Transverse colon (tissue), 4 donors: ENCODE data around the gene SPESP1. TPM values are rescaled to one million over a fixed set of nuclear protein-coding genes. Genes with fewer than 3 reads are reported as not detected.

Experiments
- DNase-seq: peaks from one replicate; pipeline ENCODE4 v3.0.0-alpha.2; 2019
- H3K27ac ChIP-seq, 4 donors: fragments of 200-600 bp; sonication (generic); 2 replicates each; pipeline ENCODE4 v1.5.1; 2016 to 2018; ENCODE audit warnings: inconsistent platforms in 4 of 4
- H3K27me3 ChIP-seq: fragments of 200-600 bp; sonication (generic); 2 replicates; pipeline ENCODE4 v1.5.1; 2017; ENCODE audit warnings: inconsistent platforms
- H3K36me3 ChIP-seq, 4 donors: fragments of 200-600 bp; sonication (generic); 2 replicates each; pipeline ENCODE4 v1.5.1; 2017 to 2019; ENCODE audit warnings: inconsistent platforms in 4 of 4
- H3K4me1 ChIP-seq, 4 donors: fragments of 200-600 bp; sonication (generic); 2 replicates each; pipeline ENCODE4 v1.5.1; 2017 to 2020; ENCODE audit warnings: inconsistent platforms in 4 of 4
- H3K4me3 ChIP-seq, 4 donors: fragments of 200-600 bp; sonication (generic); 1 replicate in 1 of 4; 2 replicates in 3 of 4; pipeline versions ENCODE4 v1.5.1 to v1.6.1; 2017 to 2019; ENCODE audit warnings: inconsistent platforms in 4 of 4
- H3K9me3 ChIP-seq, 2 donors: fragments of 200-600 bp; sonication (generic); 2 replicates each; pipeline ENCODE4 v1.5.1; 2017 to 2019; ENCODE audit warnings: inconsistent platforms in 2 of 2
- EP300 ChIP-seq: sonication (generic); formaldehyde crosslinking; IDR thresholded peaks from one replicate; pipeline ENCODE4 v1.6.1; 2017; ENCODE audit warnings: antibody characterized with exemption, low read depth
- POLR2A ChIP-seq: fragments of 450-650 bp; IDR thresholded peaks from one replicate; pipeline ENCODE4 v1.6.1; 2016; ENCODE audit warnings: antibody characterized with exemption, mild to moderate bottlenecking, moderate library complexity
- POLR2AphosphoS5 ChIP-seq, 3 donors: sonication (generic); formaldehyde crosslinking; IDR thresholded peaks; one replicate each; pipeline ENCODE4 v1.6.1; 2016; ENCODE audit warnings: antibody characterized with exemption in 3 of 3
- WGBS, 2 donors: methylation state at CpG; one replicate each; pipeline ENCODE4 v1.1.5; 2018; ENCODE audit warnings: low coverage in 1 of 2; 5-methylcytosine and 5-hydroxymethylcytosine counted together
- in situ Hi-C, 4 donors: fragments of 200-750 bp; cut with MboI; loops; one replicate each; pipeline versions ENCODE4 v1.15.0 to v1.15.1; 2017; ENCODE audit warnings: low sequenced_read_pairs in 3 of 4, low pct_ligation_motif_present in 1 of 4, low pct_unique_long_range_greater_than_20kb in 1 of 4
- intact Hi-C: fragments of 100-400 bp; cut with DNase I; formaldehyde crosslinking; loops from one replicate; pipeline ENCODE4 v1.15.1; 2023; ENCODE audit warnings: low total_unique reads
- total RNA-seq, 4 donors: library from RNA; depleted of rRNA; stranded (reverse); fragments of >200 nt; gene quantifications; one replicate each; pipeline ENCODE4 v1.1.0, GENCODE V29; 2016
- TF ChIP-seq, protein P1 (sequence below), 5 experiments: fragments of 200-600 bp in 3 of 5; fragments of 450-650 bp in 2 of 5; sonication (generic) in 3 of 5; IDR thresholded peaks; 1 replicate in 2 of 5; 2 replicates in 3 of 5; pipeline ENCODE4 v1.5.1; 2016 to 2017; ENCODE audit warnings: antibody characterized with exemption in 5 of 5, inconsistent platforms in 3 of 5, mild to moderate bottlenecking in 2 of 5, moderate library complexity in 1 of 5

Gene SPESP1
- total RNA-seq, 4 donors from 2014 or later: 1.5 to 2.5 TPM; not detected in 2

DNA sequence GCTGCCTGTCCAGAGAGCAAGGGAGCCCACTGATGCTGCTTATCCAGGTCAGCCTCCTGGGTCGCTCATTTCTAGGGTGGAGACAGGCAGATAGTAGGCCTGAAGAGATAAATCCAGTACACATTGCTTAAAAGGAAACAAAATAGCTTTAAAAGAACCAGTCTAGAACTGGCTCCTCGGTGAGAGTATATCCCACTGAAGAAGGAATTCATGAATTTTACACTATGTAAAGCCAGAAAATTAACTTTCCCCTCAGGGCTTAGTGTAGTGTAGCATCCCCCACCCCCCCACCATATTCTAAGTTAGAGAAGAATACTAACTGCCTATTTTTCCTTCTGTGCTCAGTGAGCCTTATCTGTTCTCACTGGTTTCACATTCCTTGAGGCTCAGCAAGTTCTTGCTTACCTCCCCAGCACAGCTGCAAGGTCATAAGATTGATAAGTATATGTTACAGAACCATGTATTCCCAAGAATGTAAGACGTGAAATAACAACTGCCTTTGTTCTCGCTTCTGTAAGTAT lies 53.7 kb downstream of the SPESP1 start:
- Histone ChIP-seq H3K4me3 (no peak overlapping the region), H3K36me3 (no peaks in the 10 kb centered on the region), H3K27me3 (peaks cover 10% of the 10 kb centered on the region), H3K27ac (no peak overlapping the region), H3K4me1 (no peaks in the 10 kb centered on the region), H3K9me3 (no peaks in the 10 kb centered on the region)
- WGBS, 2 donors: 43 to 78% methylated on average over 3 to 4 of the region's 4 CpGs
- in situ Hi-C loops: no loop called here
- TF ChIP-seq, protein P1, sequence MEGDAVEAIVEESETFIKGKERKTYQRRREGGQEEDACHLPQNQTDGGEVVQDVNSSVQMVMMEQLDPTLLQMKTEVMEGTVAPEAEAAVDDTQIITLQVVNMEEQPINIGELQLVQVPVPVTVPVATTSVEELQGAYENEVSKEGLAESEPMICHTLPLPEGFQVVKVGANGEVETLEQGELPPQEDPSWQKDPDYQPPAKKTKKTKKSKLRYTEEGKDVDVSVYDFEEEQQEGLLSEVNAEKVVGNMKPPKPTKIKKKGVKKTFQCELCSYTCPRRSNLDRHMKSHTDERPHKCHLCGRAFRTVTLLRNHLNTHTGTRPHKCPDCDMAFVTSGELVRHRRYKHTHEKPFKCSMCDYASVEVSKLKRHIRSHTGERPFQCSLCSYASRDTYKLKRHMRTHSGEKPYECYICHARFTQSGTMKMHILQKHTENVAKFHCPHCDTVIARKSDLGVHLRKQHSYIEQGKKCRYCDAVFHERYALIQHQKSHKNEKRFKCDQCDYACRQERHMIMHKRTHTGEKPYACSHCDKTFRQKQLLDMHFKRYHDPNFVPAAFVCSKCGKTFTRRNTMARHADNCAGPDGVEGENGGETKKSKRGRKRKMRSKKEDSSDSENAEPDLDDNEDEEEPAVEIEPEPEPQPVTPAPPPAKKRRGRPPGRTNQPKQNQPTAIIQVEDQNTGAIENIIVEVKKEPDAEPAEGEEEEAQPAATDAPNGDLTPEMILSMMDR (IDR thresholded peaks at IDR 0.05): no peak
- TF ChIP-seq POLR2AphosphoS5 (IDR thresholded peaks at IDR 0.05): no peak
- TF ChIP-seq EP300: no peak
- no peak for TF ChIP-seq POLR2A
- DNase-seq: no peak
- intact Hi-C loops: no loop called here

DNA sequence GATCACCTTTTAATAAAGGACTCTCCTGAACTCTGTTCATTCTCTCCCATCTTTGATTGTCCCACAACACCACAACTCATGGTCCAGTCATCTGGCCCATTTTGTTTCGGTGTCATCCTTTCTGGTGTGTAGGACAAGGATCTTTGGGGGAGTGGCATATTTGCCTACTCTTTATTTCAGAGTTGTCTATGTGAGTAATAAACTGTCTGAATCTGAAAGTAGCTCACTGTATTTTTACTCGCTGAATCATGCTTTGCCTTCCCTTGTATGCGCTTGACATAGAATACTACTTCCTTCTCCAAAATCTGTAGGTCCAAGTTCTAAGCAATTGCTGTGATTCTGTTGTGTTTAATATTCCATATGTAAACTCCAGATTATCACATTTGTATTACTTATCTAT lies 54.3 kb downstream of the SPESP1 start:
- Histone ChIP-seq H3K27me3 (peaks cover 7% of the 10 kb centered on the region), H3K27ac (no peak overlapping the region), H3K36me3 (no peaks in the 10 kb centered on the region), H3K4me1 (no peaks in the 10 kb centered on the region), H3K9me3 (no peaks in the 10 kb centered on the region), H3K4me3 (no peak overlapping the region)
- intact Hi-C loops: no loop called here
- no peak for DNase-seq
- in situ Hi-C loops: no loop called here
- WGBS, 2 donors: 83 to 91% methylated on average over 1 to 3 of the region's 3 CpGs
- TF ChIP-seq POLR2AphosphoS5 (IDR thresholded peaks at IDR 0.05): no peak
- TF ChIP-seq POLR2A: no peak
- TF ChIP-seq, protein P1 (IDR thresholded peaks at IDR 0.05): no peak
- no peak for TF ChIP-seq EP300

DNA sequence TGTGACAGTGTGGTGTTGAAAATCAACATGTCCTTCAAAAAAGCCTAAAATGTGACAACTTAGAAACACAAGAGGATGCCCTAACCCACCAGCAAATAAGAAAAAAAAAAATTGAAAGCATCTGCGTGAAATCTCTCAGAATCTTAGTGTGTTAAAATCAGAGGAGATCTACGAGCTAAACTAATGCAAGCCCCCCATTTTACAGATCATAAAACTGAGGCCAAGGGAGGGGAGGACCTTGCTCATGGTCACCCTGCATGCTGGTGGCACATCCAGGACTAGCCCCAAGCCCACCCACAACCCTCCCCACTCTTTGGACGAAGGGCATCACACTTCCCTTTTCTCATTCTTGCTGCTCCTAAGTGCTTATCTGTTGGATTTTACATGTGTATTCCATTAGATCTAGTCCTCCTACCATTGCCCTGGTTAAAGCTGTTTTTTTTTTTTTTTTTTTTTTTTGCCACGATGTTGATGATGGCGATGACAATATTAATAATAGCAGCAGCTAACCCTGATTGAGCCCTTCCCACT lies 55.1 kb downstream of the SPESP1 start:
- no peak overlapping the region for H3K27ac ChIP-seq
- in situ Hi-C loops (no loop called here), intact Hi-C loops (no loop called here)
- no peaks in the 10 kb centered on the region for H3K36me3 ChIP-seq
- 75 to 87% methylated on average over 2 to 5 of the region's 5 CpGs for WGBS, 2 donors
- H3K4me3 ChIP-seq: no peak overlapping the region
- TF ChIP-seq, protein P1 (IDR thresholded peaks at IDR 0.05): no peak
- TF ChIP-seq POLR2A: no peak
- TF ChIP-seq POLR2AphosphoS5 (IDR thresholded peaks at IDR 0.05): no peak
- no peak for TF ChIP-seq EP300
- peaks cover 7% of the 10 kb centered on the region for H3K27me3 ChIP-seq
- DNase-seq: no peak
- H3K4me1 ChIP-seq: no peaks in the 10 kb centered on the region
- H3K9me3 ChIP-seq: no peaks in the 10 kb centered on the region

DNA sequence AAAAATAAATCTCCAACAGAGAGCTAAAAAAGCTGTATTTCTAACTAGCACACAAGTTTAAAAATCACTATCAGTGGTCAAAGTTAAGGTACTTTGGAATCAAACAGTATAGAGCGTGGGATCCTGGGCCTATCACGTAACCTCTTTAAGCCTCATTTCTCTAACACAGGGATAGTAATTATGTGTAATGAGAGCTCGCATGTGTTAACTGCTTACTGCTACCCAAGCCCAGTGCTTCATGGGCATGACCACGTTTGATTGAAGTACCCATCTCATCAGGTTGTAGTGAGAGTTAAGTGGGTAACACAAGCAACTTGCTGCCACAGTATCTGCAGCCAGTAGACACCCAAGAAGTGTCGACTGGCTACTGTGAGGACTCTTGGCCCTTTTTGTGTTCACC lies 56.0 kb downstream of the SPESP1 start:
- no peak overlapping the region for H3K27ac ChIP-seq
- H3K36me3 ChIP-seq: no peaks in the 10 kb centered on the region
- no peaks in the 10 kb centered on the region for H3K9me3 ChIP-seq
- peaks cover 5% of the 10 kb centered on the region for H3K27me3 ChIP-seq
- in situ Hi-C loops (no loop called here), intact Hi-C loops (no loop called here)
- no peaks in the 10 kb centered on the region for H3K4me1 ChIP-seq
- WGBS, 2 donors: 75 to 78% methylated on average over 3 to 5 of the region's 5 CpGs
- TF ChIP-seq, protein P1 (IDR thresholded peaks at IDR 0.05): no peak
- TF ChIP-seq EP300 (no peak), POLR2AphosphoS5 (IDR thresholded peaks at IDR 0.05) (no peak), POLR2A (no peak)
- no peak overlapping the region for H3K4me3 ChIP-seq
- DNase-seq: no peak
